ENCODE data around the gene CRISP1. TPM values are rescaled to one million over a fixed set of nuclear protein-coding genes. Genes with fewer than 3 reads are reported as not detected.

CRISP1 gene
- total and polyA plus RNA-seq, 9 of the 15 experiments (the other 6 are each of a cell fraction or from before 2014, with no cell fraction given), result not detected

DNA sequence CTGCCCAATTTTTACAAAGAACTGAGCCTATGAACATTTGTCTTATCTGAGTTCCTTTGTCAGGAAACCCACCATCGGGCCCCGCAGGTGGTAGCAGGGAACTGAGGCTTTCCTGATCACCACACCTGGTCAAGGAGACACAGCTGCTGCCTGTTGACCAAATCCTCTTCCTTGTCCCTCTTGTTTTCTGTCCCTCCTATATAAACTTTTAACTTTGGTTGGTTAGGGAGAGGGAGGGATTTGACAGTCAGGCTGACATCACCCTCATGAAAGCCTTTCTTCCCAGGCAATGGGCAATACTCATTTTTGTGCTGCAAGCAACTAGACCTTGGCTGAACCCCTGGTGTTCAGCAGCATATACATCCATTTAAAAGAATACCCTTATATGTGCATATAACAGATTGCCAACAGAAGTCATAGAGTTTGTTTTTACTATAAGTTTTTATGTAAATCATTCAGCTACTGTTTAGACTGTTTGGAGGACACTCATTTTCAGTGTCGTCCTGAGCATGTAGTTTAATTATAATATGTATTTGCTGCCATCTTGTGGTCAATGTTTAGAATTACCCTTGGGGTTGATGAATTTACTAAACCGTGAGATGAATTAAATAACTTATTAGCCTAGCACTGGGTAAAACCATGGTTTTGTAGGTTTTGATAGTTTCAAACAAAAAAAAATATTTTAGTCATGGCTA, 17.0 kb downstream of the CRISP1 start (continued):
- TF ChIP-seq, protein P1, sequence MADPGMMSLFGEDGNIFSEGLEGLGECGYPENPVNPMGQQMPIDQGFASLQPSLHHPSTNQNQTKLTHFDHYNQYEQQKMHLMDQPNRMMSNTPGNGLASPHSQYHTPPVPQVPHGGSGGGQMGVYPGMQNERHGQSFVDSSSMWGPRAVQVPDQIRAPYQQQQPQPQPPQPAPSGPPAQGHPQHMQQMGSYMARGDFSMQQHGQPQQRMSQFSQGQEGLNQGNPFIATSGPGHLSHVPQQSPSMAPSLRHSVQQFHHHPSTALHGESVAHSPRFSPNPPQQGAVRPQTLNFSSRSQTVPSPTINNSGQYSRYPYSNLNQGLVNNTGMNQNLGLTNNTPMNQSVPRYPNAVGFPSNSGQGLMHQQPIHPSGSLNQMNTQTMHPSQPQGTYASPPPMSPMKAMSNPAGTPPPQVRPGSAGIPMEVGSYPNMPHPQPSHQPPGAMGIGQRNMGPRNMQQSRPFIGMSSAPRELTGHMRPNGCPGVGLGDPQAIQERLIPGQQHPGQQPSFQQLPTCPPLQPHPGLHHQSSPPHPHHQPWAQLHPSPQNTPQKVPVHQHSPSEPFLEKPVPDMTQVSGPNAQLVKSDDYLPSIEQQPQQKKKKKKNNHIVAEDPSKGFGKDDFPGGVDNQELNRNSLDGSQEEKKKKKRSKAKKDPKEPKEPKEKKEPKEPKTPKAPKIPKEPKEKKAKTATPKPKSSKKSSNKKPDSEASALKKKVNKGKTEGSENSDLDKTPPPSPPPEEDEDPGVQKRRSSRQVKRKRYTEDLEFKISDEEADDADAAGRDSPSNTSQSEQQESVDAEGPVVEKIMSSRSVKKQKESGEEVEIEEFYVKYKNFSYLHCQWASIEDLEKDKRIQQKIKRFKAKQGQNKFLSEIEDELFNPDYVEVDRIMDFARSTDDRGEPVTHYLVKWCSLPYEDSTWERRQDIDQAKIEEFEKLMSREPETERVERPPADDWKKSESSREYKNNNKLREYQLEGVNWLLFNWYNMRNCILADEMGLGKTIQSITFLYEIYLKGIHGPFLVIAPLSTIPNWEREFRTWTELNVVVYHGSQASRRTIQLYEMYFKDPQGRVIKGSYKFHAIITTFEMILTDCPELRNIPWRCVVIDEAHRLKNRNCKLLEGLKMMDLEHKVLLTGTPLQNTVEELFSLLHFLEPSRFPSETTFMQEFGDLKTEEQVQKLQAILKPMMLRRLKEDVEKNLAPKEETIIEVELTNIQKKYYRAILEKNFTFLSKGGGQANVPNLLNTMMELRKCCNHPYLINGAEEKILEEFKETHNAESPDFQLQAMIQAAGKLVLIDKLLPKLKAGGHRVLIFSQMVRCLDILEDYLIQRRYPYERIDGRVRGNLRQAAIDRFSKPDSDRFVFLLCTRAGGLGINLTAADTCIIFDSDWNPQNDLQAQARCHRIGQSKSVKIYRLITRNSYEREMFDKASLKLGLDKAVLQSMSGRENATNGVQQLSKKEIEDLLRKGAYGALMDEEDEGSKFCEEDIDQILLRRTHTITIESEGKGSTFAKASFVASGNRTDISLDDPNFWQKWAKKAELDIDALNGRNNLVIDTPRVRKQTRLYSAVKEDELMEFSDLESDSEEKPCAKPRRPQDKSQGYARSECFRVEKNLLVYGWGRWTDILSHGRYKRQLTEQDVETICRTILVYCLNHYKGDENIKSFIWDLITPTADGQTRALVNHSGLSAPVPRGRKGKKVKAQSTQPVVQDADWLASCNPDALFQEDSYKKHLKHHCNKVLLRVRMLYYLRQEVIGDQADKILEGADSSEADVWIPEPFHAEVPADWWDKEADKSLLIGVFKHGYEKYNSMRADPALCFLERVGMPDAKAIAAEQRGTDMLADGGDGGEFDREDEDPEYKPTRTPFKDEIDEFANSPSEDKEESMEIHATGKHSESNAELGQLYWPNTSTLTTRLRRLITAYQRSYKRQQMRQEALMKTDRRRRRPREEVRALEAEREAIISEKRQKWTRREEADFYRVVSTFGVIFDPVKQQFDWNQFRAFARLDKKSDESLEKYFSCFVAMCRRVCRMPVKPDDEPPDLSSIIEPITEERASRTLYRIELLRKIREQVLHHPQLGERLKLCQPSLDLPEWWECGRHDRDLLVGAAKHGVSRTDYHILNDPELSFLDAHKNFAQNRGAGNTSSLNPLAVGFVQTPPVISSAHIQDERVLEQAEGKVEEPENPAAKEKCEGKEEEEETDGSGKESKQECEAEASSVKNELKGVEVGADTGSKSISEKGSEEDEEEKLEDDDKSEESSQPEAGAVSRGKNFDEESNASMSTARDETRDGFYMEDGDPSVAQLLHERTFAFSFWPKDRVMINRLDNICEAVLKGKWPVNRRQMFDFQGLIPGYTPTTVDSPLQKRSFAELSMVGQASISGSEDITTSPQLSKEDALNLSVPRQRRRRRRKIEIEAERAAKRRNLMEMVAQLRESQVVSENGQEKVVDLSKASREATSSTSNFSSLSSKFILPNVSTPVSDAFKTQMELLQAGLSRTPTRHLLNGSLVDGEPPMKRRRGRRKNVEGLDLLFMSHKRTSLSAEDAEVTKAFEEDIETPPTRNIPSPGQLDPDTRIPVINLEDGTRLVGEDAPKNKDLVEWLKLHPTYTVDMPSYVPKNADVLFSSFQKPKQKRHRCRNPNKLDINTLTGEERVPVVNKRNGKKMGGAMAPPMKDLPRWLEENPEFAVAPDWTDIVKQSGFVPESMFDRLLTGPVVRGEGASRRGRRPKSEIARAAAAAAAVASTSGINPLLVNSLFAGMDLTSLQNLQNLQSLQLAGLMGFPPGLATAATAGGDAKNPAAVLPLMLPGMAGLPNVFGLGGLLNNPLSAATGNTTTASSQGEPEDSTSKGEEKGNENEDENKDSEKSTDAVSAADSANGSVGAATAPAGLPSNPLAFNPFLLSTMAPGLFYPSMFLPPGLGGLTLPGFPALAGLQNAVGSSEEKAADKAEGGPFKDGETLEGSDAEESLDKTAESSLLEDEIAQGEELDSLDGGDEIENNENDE (IDR thresholded peaks at IDR 0.05; ENCODE audit: low read depth, low read length), result no peak
- TF ChIP-seq ZNF217 (CRISPR knock-in tag; IDR thresholded peaks at IDR 0.05) (no peak), RAD21 (CRISPR knock-in tag; conservative IDR thresholded peaks at IDR 0.05 in 1 of 2, IDR thresholded peaks at IDR 0.05 in 1 of 2) (peak; percentile 96 to 98), DEAF1 (CRISPR knock-in tag; IDR thresholded peaks at IDR 0.05) (peak; percentile 96), ZSCAN29 (IDR thresholded peaks at IDR 0.05) (no peak), ARID3A (IDR thresholded peaks at IDR 0.05; ENCODE audit: borderline replicate concordance, low read depth, low read length) (peak; percentile 46; the same call in 1 of the 2 replicates), ATF2 (CRISPR knock-in tag; IDR thresholded peaks at IDR 0.05) (no peak), SMARCA4 (IDR thresholded peaks at IDR 0.05) (no peak), MED1 (CRISPR knock-in tag; IDR thresholded peaks at IDR 0.05; ENCODE audit: borderline replicate concordance) (no peak), EP400 (IDR thresholded peaks at IDR 0.05) (no peak)

Measured in K562 (cell line).